Breast epithelium (tissue), 3 donors: Measurements from ENCODE around the gene SLC34A2.

Experiments
- POLR2A ChIP-seq: fragments of 450-650 bp; IDR thresholded peaks from one replicate; pipeline ENCODE4 v1.6.1; 2016; ENCODE audit warnings: antibody characterized with exemption, mild to moderate bottlenecking, moderate library complexity
- POLR2AphosphoS5 ChIP-seq, 3 donors: sonication (generic); formaldehyde crosslinking; IDR thresholded peaks; one replicate each; pipeline ENCODE4 v1.6.1; 2017; ENCODE audit warnings: antibody characterized with exemption in 3 of 3
- TF ChIP-seq, protein P1 (sequence below), 3 donors: fragments of 450-650 bp; IDR thresholded peaks; one replicate each; pipeline ENCODE4 v1.5.1; 2016 to 2017; ENCODE audit warnings: antibody characterized with exemption in 3 of 3, mild to moderate bottlenecking in 3 of 3, moderate library complexity in 3 of 3

DNA sequence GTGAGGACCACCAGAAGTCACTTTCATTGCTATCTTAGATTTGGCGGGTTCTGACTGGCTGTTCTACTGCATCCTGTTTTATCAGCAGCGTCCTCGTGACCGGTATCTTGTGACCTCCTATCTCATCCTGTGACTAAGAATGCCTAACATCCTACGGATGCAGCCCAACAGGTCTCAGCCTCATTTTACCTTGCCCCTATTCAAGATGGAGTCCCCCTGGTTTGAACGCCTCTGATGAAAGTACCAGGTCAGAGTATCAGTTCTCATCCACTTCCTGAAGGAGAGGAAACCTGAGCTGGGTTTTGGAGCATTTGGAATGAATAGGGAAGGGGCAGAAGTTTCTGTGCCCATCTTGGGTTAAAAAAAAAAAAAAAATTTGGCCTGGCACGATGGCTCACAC, 70.2 kb downstream of the SLC34A2 start:
- TF ChIP-seq POLR2AphosphoS5 (IDR thresholded peaks at IDR 0.05) (no peak), POLR2A (no peak)
- TF ChIP-seq, protein P1, sequence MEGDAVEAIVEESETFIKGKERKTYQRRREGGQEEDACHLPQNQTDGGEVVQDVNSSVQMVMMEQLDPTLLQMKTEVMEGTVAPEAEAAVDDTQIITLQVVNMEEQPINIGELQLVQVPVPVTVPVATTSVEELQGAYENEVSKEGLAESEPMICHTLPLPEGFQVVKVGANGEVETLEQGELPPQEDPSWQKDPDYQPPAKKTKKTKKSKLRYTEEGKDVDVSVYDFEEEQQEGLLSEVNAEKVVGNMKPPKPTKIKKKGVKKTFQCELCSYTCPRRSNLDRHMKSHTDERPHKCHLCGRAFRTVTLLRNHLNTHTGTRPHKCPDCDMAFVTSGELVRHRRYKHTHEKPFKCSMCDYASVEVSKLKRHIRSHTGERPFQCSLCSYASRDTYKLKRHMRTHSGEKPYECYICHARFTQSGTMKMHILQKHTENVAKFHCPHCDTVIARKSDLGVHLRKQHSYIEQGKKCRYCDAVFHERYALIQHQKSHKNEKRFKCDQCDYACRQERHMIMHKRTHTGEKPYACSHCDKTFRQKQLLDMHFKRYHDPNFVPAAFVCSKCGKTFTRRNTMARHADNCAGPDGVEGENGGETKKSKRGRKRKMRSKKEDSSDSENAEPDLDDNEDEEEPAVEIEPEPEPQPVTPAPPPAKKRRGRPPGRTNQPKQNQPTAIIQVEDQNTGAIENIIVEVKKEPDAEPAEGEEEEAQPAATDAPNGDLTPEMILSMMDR (IDR thresholded peaks at IDR 0.05): no peak
